Endothelial cell of umbilical vein (primary cell): ENCODE results near the gene JADE3. TPM values are rescaled to one million over a fixed set of nuclear protein-coding genes. Genes with fewer than 3 reads are reported as not detected.

Experiments used
- BruUV-seq: library from RNA; stranded (reverse); fragments of 400-500 nt; replicated peaks from 2 replicates; lab custom pipeline; 2021; lab: Mats Ljungman, UMichigan
- CTCF ChIA-PET: fragments of 300-600, 350-600 bp; sonication (Branson Sonifier 250); formaldehyde crosslinking; loops from one replicate; lab custom pipeline; 2021; ENCODE audit warnings: antibody characterized with exemption, inconsistent platforms; lab: Charles Lee
- POLR2A ChIA-PET: fragments of 300-600, 350-600 bp; sonication (Branson Sonifier 250); formaldehyde crosslinking; loops from one replicate; lab custom pipeline; 2021; ENCODE audit warnings: antibody characterized with exemption, inconsistent platforms; lab: Charles Lee
- DNase-seq: peaks from one replicate; pipeline ENCODE4 v3.0.0-alpha.2; 2011; ENCODE audit warnings: low read depth, low spot score
- FAIRE-seq: peaks from 2 replicates; lab custom pipeline; 2011; peaks lifted over from hg19 to GRCh38; lab: Jason Lieb, UNC
- H2AFZ ChIP-seq: 2 replicates; pipeline ENCODE4 v1.6.0; 2012; ENCODE audit warnings: low read depth, low read length, control low read depth, inconsistent platforms
- H3K27ac ChIP-seq: 2 replicates; pipeline ENCODE4 v1.5.1; 2011; ENCODE audit warnings: low read depth, mild to moderate bottlenecking, control low read depth, low read length, moderate library complexity; ENCODE audit not compliant: insufficient read depth
- H3K27me3 ChIP-seq, 2 experiments: 2 replicates each; pipeline versions ENCODE4 v1.6.0 to v1.6.1; 2011; ENCODE audit warnings: low read length in 2 of 2, mixed read lengths in 1 of 2; ENCODE audit not compliant: control insufficient read depth in 2 of 2, insufficient read depth in 2 of 2
- H3K36me3 ChIP-seq, 2 experiments: 2 replicates in 1 of 2; 3 replicates in 1 of 2; pipeline ENCODE4 v1.5.1; 2011; ENCODE audit warnings: low read length in 2 of 2, mild to moderate bottlenecking in 1 of 2, moderate library complexity in 1 of 2; ENCODE audit not compliant: control insufficient read depth in 2 of 2, insufficient read depth in 2 of 2; ENCODE audit errors: extremely low read depth in 1 of 2
- H3K4me1 ChIP-seq: 3 replicates; pipeline ENCODE4 v1.5.1; 2011; ENCODE audit warnings: mild to moderate bottlenecking, low read length; ENCODE audit not compliant: control insufficient read depth, insufficient read depth; ENCODE audit errors: extremely low read depth
- H3K4me2 ChIP-seq: 2 replicates; pipeline ENCODE4 v1.6.1; 2011; ENCODE audit warnings: low read length, control low read depth, mixed read lengths; ENCODE audit not compliant: insufficient read depth
- H3K4me3 ChIP-seq, 3 experiments: fragments of 200-600 bp in 1 of 3; sonication (generic), shearing (Covaris generic) in 1 of 3; replicated peaks in 1 of 3; 2 replicates each; pipeline ENCODE4 v1.5.1; 2011 to 2016; ENCODE audit warnings: control low read depth in 3 of 3, low read length in 3 of 3, mild to moderate bottlenecking in 2 of 3, inconsistent platforms in 1 of 3, low read depth in 1 of 3, moderate library complexity in 1 of 3; ENCODE audit not compliant: insufficient read depth in 1 of 3
- H3K79me2 ChIP-seq: 2 replicates; pipeline ENCODE4 v1.6.0; 2012; ENCODE audit warnings: low read length, inconsistent platforms; ENCODE audit not compliant: control insufficient read depth, insufficient read depth
- H3K9ac ChIP-seq: replicated peaks from 2 replicates; pipeline ENCODE3; 2011; ENCODE audit warnings: low read length, control low read depth; ENCODE audit not compliant: insufficient read depth; ENCODE audit errors: extremely low read depth
- H3K9me1 ChIP-seq: replicated peaks from 3 replicates; pipeline ENCODE4 v1.6.0; 2011; ENCODE audit warnings: mild to moderate bottlenecking, low read length; ENCODE audit not compliant: control insufficient read depth, insufficient read depth; ENCODE audit errors: extremely low read depth
- H3K9me3 ChIP-seq: replicated peaks from 2 replicates; pipeline ENCODE4 v1.5.1; 2012; ENCODE audit warnings: low read length, inconsistent platforms; ENCODE audit not compliant: control insufficient read depth, insufficient read depth
- H4K20me1 ChIP-seq: replicated peaks from 2 replicates; pipeline ENCODE3; 2011; ENCODE audit warnings: mild to moderate bottlenecking, low read length; ENCODE audit not compliant: control insufficient read depth, insufficient read depth; ENCODE audit errors: extremely low read depth
- CTCF ChIP-seq, 2 donors: IDR thresholded peaks; 1 replicate in 1 of 2; 2 replicates in 1 of 2; pipeline ENCODE4 v1.5.1; 2011; ENCODE audit warnings: low read length in 2 of 2, mild to moderate bottlenecking in 2 of 2, moderate library complexity in 2 of 2, control low read depth in 1 of 2, inconsistent platforms in 1 of 2, low read depth in 1 of 2; ENCODE audit not compliant: insufficient read depth in 1 of 2; ENCODE audit errors: extremely low read depth in 1 of 2
- EZH2 ChIP-seq: IDR thresholded peaks from 2 replicates; pipeline ENCODE4 v1.6.1; 2012; ENCODE audit warnings: borderline replicate concordance, low read depth, mild to moderate bottlenecking, moderate library complexity, low read length, inconsistent platforms; ENCODE audit not compliant: severe bottlenecking
- FOS ChIP-seq: IDR thresholded peaks from 2 replicates; pipeline ENCODE4 v1.6.1; 2011; ENCODE audit warnings: mild to moderate bottlenecking, low read length, moderate library complexity, borderline replicate concordance; ENCODE audit not compliant: insufficient read depth
- GATA2 ChIP-seq: IDR thresholded peaks from 2 replicates; pipeline ENCODE4 v1.7.0; 2011; ENCODE audit warnings: low read depth, mild to moderate bottlenecking, moderate library complexity, mixed read lengths, low read length; ENCODE audit not compliant: insufficient read length, insufficient read depth
- JUN ChIP-seq: IDR thresholded peaks from 2 replicates; pipeline ENCODE4 v1.6.1; 2011; ENCODE audit warnings: borderline replicate concordance, low read depth; ENCODE audit not compliant: insufficient read length, insufficient read depth
- MAX ChIP-seq: IDR thresholded peaks from 2 replicates; pipeline ENCODE4 v1.6.1; 2011; ENCODE audit not compliant: insufficient read depth, insufficient read length
- MYC ChIP-seq: IDR thresholded peaks from one replicate; pipeline ENCODE4 v1.6.1; 2011; ENCODE audit warnings: mild to moderate bottlenecking, low read depth, low read length
- POLR2A ChIP-seq: IDR thresholded peaks from 2 replicates; pipeline ENCODE4 v1.6.1; 2012; ENCODE audit warnings: low read depth, mild to moderate bottlenecking, control low read depth, low read length
- POLR2AphosphoS5 ChIP-seq: IDR thresholded peaks from 2 replicates; pipeline ENCODE4 v1.6.1; 2012; ENCODE audit warnings: low read depth, mild to moderate bottlenecking, control low read depth, low read length, moderate library complexity; ENCODE audit not compliant: insufficient read depth
- dilution Hi-C: fragments of 300-500 bp; cut with MboI; formaldehyde crosslinking; loops from one replicate; pipeline ENCODE4 v1.15.0; 2019; ENCODE audit warnings: low sequenced_read_pairs; ENCODE audit not compliant: extremely low pct_ligation_motif_present
- intact Hi-C: fragments of 100-400 bp; cut with micrococcal nuclease; formaldehyde crosslinking; loops from one replicate; pipeline ENCODE4 v1.10.0; 2022
- polyA plus RNA-seq, 4 experiments: library from polyadenylated mRNA; depleted of rRNA in 3 of 4; stranded (reverse) in 3 of 4; unstranded in 1 of 4; fragments of >200 nt; gene quantifications; 2 replicates each; pipeline versions ENCODE4 v1.2.1 to v1.2.3, GENCODE V29; 2011 to 2012; ENCODE audit warnings: missing spikeins in 1 of 4
- total RNA-seq: library from RNA; stranded (reverse); gene quantifications from 2 replicates; pipeline ENCODE4 v1.2.3, GENCODE V29; 2021

JADE3 gene
- total and polyA plus RNA-seq, 2 donors (not counting 3 experiments of a cell fraction or from before 2014, with no cell fraction given), result 4.9 to 18.4 TPM

DNA sequence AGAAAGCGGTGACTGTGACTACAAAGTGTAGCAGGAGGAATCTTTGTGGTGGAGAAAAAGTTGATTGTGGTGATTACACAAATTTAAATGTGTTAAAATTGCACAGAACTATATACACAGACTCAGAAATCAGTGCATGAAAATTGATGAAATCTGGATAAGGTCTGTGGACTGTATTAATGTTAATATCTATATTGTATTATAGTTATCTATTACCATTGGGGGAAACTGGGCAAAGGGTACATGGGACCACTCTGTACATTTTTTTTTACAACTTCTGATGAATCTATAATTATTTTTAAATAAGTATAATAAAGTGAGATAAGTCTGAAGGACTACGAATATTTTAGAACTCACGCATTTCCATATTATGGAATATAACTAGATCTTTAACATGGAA lies 1.8 kb upstream of the JADE3 start:
- ChIA-PET CTCF (no interaction called here), POLR2A (no interaction called here)
- Histone ChIP-seq H4K20me1 (no peaks in the 10 kb centered on the region), H3K4me3 (no peak overlapping the region), H3K27me3 (no peaks in the 10 kb centered on the region), H3K4me2 (no peak overlapping the region), H3K79me2 (peaks cover 15% of the 10 kb centered on the region), H3K9ac (no peak overlapping the region), H3K27ac (no peak overlapping the region), H3K4me1 (peaks cover 13% of the 10 kb centered on the region), H3K9me1 (no peaks in the 10 kb centered on the region), H2AFZ (no peak overlapping the region), H3K9me3 (no peaks in the 10 kb centered on the region), H3K36me3 (no peaks in the 10 kb centered on the region)
- DNase-seq (no peak), FAIRE-seq (no peak)
- TF ChIP-seq MYC (no peak), GATA2 (no peak), MAX (no peak), JUN (no peak), EZH2 (no peak), CTCF (IDR thresholded peaks at IDR 0.05; ENCODE audit: extremely low read depth in 1 of 2, insufficient read depth in 1 of 2, low read depth in 1 of 2, low read length in 2 of 2) (no peak), POLR2A (no peak), FOS (no peak), POLR2AphosphoS5 (no peak)
- intact Hi-C loops, result no loop called here
- dilution Hi-C loops, result no loop called here
- no TSS peak for BruUV-seq
